Measurements from ENCODE around the gene PIK3C2B.

- TF ChIP-seq EZH2 (IDR thresholded peaks at IDR 0.05): no peak
- no peak for TF ChIP-seq FOXP2 (optimal IDR thresholded peaks at IDR 0.05; ENCODE audit: control extremely low read depth, extremely low read length, insufficient read depth)
Observed at GRCh38 chr1:204532832-204533231, 38.2 kb upstream of the PIK3C2B start.
